GM21529 (cell line): Measurements from ENCODE around the gene BBIP1.

Experiments used
- ATAC-seq: cut with Tn5 transposase; IDR thresholded peaks from one replicate; pipeline ENCODE4 v1.9.1; 2021; ENCODE audit not compliant: unreplicated experiment

BBIP1 gene

DNA sequence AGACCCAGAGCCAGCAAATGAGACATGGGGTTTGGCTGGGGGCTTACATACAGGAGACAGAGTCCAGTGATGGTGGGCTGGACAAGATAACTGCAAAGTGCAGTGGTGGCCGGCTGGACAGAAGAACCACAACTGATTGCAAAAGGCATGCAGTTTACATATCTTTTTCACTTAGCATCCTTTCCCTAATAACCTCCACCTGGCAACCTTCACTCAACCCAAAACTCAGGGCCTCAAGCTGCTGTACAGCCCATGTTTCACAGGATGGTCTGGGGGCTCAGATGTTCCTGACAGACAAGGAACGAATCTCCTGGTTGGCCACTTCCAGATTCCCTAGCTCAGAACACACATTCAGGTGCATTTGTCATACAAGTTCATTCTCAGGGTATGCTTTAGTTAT lies 55.0 kb downstream of the BBIP1 start:
- no peak for ATAC-seq

DNA sequence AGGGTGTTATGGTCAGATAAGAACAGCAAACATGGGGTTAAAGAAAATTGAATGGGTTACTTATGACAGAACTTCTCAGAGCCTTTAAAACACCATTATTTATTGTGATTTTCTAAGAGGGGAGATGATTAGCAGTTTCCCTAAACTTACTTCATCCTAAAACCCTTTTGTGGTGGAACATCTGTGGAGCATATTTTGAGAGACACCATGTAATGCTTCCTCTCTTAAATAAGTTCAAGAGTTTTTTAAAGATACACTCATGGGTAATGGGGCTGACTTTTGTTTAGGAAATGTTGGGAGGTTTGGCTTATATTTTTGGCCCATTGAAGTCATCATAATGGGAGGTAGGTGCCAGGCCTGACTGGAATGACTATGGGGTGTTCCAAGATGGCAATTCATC lies 55.6 kb downstream of the BBIP1 start:
- ATAC-seq: no peak

DNA sequence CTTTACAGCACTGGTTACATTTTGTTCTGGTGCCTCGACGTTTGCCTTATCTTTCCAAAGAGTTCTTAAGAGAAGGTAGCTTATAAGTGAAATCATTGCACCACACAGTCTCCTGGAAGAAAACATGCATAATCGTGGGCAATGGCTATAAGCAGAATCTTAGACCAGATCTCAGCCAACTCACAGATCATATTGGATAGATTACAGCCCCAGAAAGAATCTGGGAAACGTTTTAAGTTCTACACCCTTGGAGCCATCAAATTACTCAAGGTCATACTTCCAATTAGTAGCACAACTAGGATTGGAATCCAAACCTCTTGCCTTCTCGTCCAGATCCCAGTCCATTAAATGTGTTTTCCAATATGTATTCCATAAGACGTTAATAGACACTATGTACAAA lies 56.0 kb downstream of the BBIP1 start:
- ATAC-seq: no peak

DNA sequence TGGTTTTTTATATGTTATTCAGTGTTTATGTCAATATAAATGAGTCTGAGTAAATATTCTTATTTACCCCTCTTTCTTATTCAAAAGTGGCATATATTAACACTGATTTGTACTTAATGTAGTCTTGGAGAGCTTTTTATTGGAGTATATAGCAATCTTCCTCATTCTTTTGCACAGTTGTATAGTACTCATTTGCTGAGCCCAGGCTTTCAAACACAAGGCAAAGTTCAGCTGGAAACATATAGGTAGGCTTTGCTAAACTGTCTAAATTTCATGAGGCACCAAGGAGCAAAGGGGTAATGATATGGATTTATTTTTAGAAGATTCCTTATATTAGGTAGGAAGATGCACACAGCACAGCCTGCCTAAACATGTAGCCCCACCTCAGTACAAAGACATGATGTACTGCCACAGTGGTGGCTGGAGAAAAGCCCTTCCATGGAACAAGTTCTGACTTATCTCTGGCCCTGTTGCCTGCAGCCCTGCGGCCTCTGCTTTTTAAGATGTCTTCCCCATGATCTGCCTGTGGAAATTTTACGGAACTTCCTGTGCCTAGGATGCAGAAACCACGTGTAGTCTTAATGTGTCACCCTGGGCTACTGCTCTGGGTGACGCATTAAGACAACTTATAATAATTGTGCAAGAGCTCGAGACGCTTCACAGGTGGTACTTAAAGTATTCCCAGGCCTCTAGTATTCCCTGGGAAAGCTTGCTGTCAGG lies 56.9 kb downstream of the BBIP1 start:
- ATAC-seq: no peak

DNA sequence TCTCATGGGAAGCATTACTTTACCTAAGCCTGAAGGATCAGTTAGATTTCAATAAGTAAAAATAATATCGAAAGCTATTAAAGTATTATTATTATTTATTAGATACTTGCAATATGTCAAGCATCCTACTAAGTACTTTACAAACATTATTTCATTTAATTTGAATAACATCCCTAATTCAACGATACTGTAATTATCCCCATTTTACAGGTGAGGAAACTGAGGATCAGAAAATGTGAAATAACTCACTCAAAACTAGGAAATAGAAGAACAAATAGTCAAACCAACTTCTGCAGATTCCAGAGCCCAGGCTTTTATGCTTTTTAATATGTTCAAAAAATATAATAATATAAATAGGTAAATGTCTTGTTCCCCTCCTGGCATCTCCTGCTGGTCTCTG lies 57.5 kb downstream of the BBIP1 start:
- no peak for ATAC-seq

DNA sequence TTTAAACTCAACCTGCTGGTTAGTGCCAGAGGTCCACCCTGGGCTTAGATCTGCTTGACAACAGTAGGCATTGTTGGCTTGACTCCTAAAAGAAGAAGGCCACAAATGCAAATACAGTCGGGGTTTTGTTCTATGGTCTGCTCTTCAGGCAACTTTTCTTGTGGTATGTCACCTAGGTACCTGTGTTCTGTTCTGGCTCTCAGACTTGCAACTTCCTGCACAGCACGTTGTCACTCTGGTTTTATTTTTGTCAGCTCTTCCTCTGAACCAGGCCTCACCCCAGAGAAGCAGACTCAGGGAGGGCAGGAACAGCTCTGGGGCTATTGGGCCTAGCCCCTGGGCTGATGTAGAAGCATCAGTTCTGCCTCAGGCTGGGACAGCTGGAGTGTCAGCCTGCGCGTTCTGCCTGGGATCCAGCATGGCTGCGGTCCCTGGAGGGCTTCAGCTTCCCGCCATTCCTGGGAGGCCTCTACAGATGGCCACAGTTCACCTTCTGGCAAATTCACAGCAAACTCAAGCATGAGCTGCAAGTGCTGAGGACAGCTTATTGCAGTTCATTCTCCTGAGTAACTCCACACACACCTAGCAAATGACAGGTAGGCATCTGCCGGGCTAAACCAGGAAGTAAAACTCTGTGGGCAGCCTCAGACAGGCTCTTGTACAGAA lies 58.3 kb downstream of the BBIP1 start:
- ATAC-seq: peak; percentile 49

DNA sequence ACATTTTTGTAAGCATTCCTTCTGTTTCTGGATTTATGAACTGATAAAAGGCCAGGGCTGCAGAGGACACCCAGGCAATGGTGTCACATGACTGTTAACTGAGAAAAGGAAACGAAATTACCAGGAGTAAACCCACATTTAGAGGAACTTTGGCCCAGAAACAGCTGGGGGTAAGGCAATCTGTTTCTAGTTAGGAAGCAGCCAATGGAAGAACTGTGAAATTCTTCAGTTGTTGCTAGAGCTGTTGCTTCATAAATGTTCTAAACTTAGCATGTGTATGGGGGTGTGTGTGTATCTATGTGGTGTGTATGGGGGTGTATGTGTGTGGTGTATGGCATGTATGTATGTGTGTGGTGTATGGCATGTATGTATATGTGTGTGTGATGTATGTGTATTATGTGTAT lies 59.0 kb downstream of the BBIP1 start:
- no peak for ATAC-seq

DNA sequence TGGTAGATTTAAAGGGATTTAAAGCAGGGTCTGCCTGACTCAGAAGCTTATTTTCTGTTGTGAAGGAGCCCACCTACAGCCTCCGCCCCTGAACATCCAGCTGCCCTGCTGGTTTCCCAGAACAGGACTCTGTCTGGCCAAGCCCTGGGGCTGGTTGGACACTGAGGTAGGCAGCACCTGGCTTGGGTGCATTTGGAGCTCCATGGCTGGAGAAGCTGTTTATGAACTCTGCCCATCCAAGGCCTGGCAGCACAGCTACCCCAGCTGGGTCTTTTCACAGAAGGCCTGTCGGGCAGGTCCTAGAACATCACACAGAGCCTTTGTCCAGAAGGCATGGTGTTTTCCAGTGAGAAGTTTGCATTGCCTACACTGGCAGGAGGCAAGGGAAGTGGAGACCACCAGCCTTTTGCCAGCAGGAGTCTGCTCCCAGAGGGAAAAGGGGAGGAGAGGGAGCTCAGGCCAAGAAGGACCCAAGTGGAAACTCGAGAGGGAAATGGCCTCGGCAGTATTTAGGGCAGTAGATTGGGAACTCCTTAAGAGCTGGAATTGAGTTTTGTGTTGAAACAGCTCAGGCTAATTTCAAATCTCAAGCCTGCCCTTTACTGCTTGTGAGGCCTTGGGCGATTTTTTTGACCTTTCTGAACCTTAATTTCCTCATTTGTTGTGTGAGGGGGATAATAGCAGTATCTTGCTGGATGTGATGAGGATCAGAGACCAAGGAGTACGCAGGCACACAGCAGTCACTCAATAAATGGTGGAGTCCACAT lies 59.6 kb downstream of the BBIP1 start:
- no peak for ATAC-seq

DNA sequence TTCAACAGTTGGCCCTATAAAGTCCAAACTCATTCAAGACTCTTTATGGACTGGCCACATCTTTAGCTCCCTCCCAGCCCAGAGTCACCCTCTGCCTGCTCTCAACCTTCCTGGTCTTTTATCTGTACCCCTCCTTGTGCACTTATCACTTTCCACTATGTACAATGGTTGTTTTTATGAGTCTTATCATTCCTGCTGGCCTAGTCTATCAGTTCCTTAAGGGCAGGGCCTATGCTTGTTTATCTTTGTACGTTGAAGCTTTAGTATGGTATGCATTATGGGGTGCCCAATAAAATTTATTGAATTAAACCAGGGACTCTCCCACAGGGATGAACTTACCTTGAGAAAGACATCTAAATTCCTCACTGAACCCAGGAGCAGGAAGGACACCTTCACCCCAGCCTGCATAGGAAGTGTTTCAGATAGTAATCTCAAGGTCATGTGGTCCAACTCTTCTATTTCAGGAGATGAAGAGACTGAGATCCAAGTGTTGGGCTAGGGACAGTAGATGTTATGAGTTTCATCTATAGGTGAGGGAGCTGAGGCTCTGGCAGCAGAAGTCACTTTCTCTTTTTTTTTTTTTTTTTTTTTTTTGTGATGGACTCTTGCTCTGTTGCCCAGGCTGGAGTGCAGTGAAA lies 60.6 kb downstream of the BBIP1 start:
- no peak for ATAC-seq

DNA sequence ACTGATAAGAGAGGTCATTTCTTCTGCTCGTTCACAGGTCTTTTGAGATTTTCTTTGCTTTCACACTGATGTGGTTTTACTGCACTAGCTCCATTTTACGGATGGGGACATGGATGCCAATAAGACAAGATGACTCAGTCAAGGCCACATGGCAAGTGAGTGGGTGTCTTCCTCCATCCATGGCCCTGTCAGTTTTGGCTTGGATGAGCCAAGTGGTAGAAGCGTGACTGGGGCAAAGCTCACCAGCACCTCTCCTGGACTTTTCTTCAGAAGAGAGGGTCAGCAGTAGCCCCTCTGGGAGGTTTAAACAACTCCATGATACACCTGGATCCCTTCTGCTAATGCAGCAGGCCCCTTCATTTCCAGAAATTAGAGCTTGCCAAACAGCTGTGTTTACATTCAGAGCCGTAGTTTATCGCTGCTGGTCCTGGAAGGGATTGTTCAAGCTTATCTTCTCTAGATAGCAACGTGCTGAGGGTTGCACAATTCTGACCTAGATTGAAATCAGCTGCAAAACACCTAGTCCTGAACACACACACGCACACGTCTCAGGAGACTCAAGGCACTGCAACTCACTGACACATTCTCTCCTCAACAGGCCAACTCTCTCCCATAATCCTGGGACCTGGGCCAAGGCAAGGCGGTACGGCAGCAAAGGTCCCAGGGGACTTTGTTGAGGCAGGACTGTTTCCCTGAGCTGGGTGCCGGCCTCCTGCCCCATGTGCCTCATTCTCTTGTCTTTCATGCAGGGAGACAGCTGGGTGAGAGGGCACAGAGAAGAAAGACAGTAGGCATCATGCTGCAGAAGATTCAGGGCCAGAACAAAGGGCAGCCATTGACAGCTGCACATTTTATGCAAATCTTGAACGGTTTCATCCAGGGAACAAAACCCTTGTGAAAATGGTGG lies 61.5 kb downstream of the BBIP1 start:
- no peak for ATAC-seq

DNA sequence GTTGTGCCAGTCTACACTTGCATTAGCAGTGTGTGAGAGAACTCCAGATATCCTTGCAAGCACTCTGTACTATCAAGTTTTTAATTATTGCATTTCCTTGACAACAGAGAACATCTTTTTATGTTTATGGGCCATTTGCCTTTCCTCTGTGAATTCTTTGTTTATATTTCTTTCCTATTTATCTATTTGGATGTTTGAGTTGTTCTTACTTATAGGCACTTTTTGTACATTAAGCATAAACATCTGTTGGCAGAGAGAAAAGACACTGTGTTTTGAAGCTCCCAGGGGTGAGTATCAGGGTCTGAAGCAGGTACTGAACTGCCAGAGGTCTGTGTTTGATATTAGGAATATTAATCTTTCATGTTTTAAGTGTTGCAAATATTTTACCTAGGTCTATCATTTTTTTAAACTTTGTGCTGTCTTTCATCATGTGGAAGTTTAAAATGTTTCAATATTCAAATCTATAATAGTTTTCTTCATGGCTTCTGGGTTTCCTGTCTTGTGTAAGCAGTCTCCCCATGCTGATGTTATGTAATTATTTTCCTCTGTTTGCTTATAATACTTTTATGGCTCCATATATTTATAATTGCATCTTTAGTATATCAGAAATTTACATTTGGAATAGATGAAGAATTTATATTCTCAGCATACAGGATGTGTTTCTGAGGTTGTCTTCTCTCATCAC lies 64.9 kb downstream of the BBIP1 start:
- no peak for ATAC-seq

DNA sequence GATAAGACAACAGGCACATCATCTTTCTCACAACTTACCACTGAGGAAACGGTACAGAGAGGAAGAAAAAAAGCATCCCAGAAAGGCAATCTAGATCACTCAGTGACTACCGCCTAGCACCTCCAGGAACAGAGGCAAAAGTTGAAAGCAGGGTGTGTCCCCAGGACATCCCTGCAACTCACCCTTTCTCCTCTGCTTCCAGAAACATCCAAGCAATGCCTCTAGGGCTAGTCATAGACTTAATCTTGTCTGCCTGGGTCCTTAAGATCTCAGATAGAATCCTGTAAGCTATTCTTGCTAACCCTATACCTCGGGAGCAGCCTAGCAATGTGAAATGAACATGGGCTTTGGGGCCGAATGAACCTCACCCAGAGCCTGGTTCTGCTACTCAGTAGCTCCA lies 66.0 kb downstream of the BBIP1 start:
- no peak for ATAC-seq

DNA sequence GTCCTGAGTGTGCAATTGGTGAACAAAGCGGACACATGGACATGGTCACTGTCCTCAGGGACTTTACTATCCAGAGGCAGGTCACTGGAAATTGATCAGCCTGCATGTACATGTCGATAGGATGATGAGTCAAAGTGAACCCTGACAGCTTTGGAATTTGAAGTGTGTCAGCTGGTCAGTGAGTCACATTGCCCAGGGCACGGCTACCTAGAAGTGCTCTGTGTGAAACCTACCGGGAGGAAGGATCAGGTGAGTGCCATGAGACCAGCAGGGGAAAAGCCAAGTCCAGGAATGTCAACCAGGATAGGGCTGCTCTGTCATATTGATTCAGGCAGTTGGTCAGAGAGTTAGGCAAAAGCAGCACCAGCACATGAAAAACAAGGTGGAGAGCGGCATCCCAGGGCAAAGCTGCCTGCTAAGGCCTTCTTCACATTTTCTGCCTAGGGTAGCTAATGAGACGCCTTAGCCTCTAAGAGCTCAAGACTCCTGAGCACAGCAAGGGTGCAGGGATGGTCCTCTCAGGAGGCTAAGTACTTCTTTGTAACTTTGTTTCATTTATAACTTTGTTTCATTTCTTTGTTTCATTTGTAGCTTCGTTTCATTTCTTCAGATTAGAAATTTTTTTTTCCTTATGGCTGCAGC lies 66.6 kb downstream of the BBIP1 start:
- no peak for ATAC-seq

DNA sequence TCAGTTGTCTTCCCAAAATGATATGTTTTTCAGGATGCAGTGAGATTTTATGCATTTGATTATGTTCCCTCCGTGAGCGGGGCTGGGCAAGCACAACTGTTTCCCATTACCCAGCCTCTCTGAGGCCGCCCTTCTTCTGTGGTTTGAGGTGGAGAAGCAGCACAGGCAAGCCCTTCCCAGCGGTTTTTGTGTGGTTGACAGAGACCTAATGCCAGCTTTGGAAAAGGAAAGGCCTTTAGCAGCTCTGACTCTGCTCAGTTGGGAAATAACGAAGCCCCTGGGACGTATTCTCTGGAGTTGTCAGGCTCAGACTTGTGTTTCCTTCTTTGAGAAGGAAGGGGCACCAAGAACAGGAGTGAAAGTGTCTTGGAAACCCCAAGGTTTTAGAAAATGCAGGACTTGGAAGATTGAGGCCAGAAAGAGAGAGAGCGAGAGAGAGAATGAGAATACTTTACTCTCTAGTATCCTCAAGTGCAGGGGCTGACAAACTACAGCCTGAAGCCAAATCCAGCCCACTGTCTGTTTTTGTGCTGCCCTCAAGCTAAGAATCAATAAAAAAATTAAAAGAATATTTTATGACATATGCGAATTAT lies 67.9 kb downstream of the BBIP1 start:
- no peak for ATAC-seq

DNA sequence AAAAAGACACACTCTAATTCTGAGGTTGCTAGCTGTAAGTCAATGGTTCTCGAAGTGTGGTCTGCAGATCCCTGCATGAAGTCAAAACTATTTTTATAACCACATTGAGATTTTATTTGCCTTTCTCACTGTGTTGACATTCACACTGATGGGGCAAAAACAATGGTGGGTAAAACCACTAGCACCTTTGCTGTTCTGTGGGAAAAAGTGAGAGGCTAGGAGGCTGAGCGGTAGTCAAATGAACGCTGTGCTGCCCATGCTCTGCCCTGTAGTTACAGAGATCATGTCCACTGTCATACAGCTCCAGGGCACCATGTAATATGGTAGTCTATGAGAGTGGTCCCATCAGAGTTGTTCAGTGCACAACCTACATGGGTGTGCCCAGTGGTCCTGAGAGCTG lies 68.9 kb downstream of the BBIP1 start:
- ATAC-seq: no peak
